GM18511 (cell line): Measurements from ENCODE around the gene UBE2D2.

Experiments used
- ATAC-seq: cut with Tn5 transposase; IDR thresholded peaks from one replicate; pipeline ENCODE4 v1.9.1; 2021; ENCODE audit warnings: mild to moderate bottlenecking, moderate library complexity; ENCODE audit not compliant: unreplicated experiment

UBE2D2 gene

DNA sequence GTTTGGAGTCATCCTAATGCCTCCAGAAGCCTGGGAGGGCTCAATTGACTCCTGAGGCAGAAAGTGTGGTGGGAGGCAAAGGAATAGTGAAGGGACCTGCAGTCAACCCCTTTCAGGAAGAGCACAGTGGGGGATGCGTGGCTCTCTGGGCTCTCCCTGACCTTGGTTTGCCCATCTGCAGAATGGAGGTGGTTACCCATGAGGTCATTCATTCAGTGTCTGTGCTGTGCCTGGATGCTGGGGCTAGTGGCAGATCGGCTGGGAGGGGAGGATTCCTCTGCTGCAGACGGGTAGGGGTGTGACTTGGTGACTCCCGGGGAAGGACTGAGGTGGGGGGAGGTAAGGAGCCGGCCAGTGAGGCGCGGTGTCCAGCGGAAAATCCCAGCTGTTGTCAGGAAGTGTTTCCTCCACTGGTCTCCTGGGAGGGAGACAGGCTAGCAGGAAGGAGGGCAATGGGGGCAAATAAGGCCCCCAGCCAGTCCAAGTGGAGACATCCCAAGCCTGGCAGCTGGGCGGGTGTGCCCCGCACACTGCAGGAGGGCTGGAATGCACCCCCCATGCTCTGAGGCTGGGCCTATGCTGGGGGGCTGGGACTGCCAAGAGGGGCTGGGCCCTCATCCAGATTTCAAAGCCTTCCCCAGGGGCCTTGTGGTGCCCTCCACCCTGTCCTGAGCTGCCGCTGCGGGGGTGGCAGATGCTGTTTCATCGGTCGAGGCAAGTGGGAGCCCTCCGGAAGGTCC, 98.0 kb downstream of the UBE2D2 start:
- ATAC-seq, result no peak

DNA sequence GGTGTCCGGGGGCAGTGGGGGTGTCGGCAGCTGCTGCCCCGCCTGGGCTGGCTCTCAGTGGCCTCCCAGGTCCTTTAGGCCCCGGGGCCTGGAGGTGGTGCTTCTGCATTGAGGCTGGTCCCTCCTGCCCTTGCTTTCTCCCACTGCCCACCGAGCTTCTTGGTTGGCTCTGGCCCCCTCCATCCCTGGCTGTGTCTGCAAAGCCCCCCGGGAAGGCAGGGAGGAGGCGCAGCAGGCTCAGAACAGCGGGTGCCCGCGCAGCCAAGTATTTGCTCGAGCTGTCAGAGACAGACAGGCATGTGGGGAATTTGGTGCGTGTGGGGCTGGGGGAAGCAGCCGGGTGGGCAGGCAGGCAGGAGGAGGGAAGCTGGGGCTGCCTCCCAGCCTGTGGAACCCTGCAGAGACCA, 98.6 kb downstream of the UBE2D2 start:
- ATAC-seq, result no peak

GRCh38 chr5:139660105-139660922, 99.2 kb downstream of the UBE2D2 start:
- no peak for ATAC-seq

DNA sequence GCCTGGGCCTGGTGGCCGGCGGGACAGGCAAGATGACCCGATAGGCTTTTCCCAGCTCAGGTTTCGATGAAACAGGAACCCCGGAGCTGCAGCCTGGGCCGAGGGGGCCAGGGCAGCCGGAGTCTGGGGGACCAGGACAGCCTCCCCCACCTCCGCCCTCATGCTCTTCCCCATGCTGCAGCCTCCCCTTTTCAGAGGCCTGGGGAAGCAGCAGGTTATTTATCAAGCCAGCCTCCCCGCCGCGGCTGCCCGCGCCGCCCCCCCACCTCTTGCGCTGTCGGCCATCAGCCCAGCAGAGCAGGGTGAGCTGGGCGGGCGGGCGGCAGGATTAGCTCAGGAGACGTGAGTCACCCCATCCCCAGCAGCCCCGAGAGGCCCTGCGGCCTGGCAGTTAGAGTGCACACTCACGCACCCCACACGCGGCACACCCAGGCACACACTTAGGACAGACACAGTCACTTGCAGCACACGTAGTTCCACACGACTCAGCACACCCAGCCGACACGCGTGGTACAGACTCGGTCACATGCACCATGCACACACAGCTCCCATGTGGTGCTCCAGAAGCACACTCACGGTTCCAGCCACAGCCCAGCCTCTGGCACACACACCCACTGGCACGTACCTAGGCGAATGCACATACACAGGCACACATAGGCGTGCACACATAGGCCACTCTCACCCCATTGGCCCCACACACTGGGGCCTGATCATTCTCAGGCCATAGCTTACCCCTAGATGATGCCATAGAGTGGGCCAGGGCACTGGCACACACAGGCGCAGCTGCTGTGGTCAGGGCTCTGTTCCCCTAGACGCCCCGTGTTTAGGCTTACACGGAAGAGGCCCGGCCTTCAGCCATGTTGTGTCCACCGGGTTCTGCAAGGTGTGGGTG, 100.0 kb downstream of the UBE2D2 start:
- ATAC-seq, result no peak

- no peak for ATAC-seq
Observed at GRCh38 chr5:139662617-139663016, 101.5 kb downstream of the UBE2D2 start.

DNA sequence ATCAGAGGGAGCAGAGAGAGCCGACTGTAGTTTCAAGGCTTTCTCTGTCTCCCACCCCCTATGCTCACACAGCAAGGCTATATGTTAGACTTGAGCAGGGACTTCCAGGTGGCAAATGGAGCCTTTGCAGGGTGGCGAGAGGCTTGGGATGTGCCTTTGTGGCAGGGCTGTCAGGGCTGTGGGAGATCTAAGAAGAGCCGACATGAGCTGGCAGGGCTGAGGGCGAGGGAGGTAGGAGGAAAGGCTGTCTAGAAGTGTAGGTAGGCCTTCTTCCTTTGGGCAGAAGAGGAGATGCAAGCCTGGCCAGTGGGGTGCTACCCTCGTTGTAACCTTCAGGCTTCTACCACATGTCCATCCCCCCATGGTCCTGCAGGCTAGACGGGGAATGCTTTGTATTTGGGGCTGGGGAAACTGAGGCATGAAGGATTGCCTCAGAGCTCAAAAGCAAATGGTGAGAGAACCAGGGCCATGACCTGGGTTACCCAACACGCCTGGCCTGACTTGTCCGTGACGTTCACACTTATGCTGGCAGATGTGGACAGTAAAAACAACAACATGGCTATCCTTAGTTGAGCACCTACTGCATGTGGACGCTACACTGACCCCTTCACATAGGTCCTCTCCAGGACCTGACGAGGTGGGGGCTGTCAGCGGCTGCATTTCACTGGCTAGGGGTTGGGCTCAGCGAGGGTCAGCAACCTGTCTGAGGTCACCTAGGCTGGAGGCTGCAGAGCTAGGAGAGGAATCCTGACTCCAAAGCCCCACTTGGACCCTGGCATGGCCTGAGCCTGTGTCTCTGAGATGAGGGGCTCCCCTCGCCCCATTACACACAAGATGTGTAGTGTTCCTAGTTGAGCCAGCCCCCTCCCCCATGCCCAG, 102.3 kb downstream of the UBE2D2 start:
- ATAC-seq, result no peak

GRCh38 chr5:139664086-139664693, 103.1 kb downstream of the UBE2D2 start:
- ATAC-seq, result peak; percentile 64

GRCh38 chr5:139664727-139665351, 103.7 kb downstream of the UBE2D2 start:
- ATAC-seq, result no peak

DNA sequence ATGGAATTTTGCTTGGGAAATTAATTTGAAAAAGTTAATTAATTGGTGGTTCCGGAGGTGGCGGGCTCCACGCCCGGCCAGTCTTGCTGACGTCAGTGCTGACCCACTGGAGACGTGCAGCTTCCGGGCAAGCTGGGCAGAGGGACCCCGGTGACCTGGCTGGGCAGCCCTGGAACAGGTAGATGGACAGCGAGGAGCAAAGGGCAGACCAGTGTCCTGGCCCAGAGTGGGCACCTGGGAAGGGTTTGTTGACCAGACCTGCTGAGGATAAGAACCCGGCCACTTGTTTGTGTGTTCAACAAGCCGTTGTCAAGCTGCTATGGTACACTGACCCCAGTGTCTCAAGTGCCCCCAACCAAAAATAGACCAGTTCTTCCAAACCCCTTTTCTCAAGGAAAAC, 104.5 kb downstream of the UBE2D2 start:
- no peak for ATAC-seq

DNA sequence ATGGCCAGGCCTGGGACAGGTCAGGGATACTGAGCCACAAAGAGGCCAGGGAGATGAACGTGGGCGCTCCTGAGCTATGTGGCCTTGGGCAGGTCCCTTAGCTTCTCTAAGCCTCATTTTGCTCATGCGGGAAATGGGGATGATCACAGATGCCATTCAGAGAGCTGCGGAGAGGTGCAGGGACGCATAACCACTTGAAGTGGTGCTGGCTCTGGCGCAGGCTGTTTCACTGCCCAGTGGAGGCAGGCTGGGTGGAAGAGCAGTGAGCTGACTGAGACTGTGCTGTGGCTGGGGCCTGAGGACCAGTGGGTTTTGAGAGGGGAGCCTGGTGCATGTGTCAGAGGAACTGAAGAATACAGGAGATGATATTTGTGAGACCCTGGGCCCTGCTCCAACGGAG, 105.4 kb downstream of the UBE2D2 start:
- no peak for ATAC-seq

DNA sequence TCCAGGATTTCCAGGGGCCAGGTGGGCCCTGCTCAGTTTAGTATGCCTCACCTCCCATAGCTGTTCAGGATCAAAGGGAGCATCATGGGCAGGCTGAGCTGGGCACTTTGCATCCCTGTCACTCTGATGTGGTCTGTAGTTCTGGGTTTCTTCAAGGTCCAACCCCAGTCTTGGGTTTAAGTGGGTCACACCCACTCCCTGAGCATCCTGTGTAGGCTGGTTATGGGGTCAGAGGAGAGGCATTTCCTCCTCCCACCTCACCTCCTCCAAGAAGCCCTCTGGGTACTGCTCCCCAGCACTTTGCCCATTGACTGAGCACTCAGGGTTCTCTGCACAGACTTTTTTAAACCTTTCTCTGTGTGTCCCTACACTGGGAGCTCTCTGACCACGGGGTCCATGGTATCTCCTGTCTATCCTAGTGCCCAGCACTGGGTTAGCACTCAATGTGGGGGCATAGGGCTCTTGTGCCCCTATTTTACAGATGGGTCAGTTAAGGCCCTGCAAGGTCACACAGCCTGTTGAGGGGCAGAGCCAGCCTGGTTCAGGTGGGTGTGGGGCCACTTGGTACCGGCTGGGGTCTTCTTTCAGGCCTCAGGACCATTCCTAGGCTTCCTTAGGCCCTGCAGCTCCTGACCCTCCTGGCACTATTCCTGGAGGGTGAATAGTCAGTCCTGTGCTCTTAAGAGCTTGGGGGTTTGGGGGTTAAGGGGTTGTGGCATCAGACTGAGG, 106.0 kb downstream of the UBE2D2 start:
- no peak for ATAC-seq

DNA sequence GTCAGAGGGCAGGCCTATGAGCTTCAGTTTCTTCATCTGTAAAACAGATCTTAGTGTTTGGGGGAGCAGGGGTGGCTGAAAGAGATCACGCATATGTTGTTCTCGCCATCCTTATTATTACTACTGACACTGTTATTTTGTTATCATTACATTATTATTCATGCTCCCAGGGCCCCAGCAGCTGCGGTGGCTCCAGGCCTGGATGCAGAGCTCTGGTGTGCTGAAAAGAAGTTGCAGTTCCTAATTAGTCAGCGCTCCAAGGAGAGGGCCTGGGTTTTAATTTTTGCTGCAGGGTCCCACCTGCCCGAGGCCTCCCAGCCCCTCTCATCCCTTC, 106.6 kb downstream of the UBE2D2 start:
- no peak for ATAC-seq

GRCh38 chr5:139668064-139668880, 107.1 kb downstream of the UBE2D2 start:
- ATAC-seq, result peak; percentile 11

DNA sequence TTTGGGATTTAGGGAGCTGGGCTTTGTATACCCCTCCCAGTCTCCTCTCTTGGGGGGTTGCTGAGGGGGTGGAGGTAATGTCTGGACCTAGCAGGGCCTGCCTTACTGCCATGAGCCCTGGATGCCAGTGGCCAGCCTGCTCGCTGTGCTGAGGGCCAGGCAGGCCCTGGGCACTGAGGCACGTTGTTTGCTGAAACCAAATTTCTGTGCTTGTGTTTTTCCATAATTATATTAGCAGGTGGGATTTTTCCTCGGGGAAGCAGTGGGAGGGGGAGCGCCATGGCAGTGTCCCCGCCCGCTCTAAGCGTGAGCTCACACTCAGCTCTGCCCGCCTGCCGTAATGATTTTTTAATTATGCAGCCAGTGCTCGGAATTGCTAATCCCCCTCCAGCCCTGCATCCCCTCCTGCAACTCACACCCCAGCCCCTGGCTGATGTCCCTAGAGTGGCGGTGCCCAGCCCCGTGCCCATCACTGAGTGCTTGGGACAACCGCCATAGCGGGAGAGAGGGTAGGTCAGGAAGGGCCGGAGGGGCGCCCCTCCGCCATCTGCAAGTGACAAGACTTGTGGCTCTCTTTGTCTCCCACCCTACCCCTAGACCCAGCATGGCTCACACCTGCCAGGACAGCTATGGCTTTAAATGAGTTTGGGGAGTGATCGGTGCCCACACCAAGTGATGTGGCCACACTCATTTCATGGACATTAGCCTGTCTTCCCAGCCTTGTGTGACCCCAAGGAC, 108.0 kb downstream of the UBE2D2 start:
- no peak for ATAC-seq

DNA sequence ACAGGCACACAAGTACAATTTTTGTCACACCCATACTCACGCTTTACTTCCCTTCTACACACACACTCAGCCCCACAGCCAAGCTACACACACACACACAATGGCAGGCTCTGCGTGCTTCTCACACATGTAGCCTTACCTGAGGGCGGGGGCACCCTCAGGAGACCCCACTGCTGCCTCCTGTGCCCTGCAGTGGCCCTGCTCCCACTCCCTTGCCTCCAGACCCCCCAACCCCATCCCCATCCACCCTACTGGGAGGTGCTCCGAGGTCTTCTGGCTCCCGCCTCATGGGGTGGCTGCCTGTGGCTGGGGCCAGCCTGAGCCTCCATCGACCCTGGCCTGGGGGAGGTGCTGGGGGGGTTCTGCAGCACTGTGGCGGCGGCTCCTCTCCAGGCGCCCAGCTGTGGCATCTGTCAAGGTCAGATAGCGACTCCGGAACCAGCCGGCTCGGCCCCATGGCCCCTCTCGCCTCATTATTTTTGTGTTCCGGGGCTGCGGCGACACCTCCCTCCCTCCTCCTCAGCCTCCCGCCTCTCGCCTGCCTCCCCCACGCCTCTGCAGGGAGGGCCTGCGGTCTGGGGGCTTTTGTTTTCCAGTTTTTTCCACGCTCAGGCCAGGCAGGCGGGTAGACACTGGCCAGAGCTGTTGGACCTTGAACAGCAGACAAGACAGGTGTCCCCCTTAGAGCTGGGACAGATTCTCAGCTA, 108.7 kb downstream of the UBE2D2 start:
- peak; percentile 39 for ATAC-seq

GRCh38 chr5:139670369-139671095, 109.4 kb downstream of the UBE2D2 start:
- peak; percentile 62 for ATAC-seq
